Epithelial cell of esophagus (primary cell): ENCODE results near the gene CDC42SE1.
"Not testable (repeated sequence)": the region's sequence is repeated elsewhere in the genome, so short reads cannot be mapped to it uniquely, and the experiment has no call there.

ENCODE experiments used
- DNase-seq: peaks from one replicate; pipeline ENCODE4 v3.0.0; 2010; ENCODE audit warnings: low read depth
- H3K4me3 ChIP-seq: 2 replicates; pipeline ENCODE4 v1.5.1; 2011; ENCODE audit warnings: mild to moderate bottlenecking, low read length, control low read depth
- CTCF ChIP-seq: IDR thresholded peaks from 2 replicates; pipeline ENCODE4 v1.5.1; 2011; ENCODE audit warnings: low read depth, mild to moderate bottlenecking, low read length, control low read depth, inconsistent platforms; ENCODE audit not compliant: insufficient read depth; ENCODE audit errors: missing control alignments

Gene CDC42SE1

GRCh38 chr1:151059109-151060006, at the start of gene CDC42SE1:
CDC42SE1 (minus strand) TSS chr1:151059622; CDS start chr1:151055730, 3,892 bp downstream.
- H3K4me3 ChIP-seq = peak within 1 kb of the TSS; percentile 94
- TF ChIP-seq CTCF = peak; percentile 68
- DNase-seq = peak; percentile 86

- H3K4me3 ChIP-seq = no peak overlapping the region
- no peak for TF ChIP-seq CTCF
- no peak for DNase-seq
Measured at GRCh38 chr1:151108331-151108730, 48.9 kb upstream of the CDC42SE1 start.

- peak; percentile 41 for DNase-seq
- no peak for TF ChIP-seq CTCF
- no peak overlapping the region for H3K4me3 ChIP-seq
Measured at GRCh38 chr1:151106894-151107293, 47.5 kb upstream of the CDC42SE1 start.

GRCh38 chr1:151104630-151105029, 45.2 kb upstream of the CDC42SE1 start:
- no peak for TF ChIP-seq CTCF
- no peak for DNase-seq
- no peak overlapping the region for H3K4me3 ChIP-seq

- no peak for DNase-seq
- no peak overlapping the region for H3K4me3 ChIP-seq
- TF ChIP-seq CTCF = no peak
Measured at GRCh38 chr1:151098126-151098525, 38.7 kb upstream of the CDC42SE1 start.

GRCh38 chr1:151097426-151097825, 38.0 kb upstream of the CDC42SE1 start:
- not testable (repeated sequence) for H3K4me3 ChIP-seq
- peak; percentile 57 for DNase-seq

GRCh38 chr1:151085953-151086559, 26.6 kb upstream of the CDC42SE1 start:
- no peak for DNase-seq
- no peak overlapping the region for H3K4me3 ChIP-seq
- no peak for TF ChIP-seq CTCF
